HG03108 (cell line): ENCODE data around the gene GLCE.

Experiments used
- ATAC-seq: cut with Tn5 transposase; IDR thresholded peaks from one replicate; pipeline ENCODE4 v1.9.1; 2021; ENCODE audit warnings: moderate library complexity; ENCODE audit not compliant: unreplicated experiment

GLCE gene

GRCh38 chr15:69316291-69316690 lies 155.9 kb downstream of the GLCE start:
- no peak for ATAC-seq

DNA sequence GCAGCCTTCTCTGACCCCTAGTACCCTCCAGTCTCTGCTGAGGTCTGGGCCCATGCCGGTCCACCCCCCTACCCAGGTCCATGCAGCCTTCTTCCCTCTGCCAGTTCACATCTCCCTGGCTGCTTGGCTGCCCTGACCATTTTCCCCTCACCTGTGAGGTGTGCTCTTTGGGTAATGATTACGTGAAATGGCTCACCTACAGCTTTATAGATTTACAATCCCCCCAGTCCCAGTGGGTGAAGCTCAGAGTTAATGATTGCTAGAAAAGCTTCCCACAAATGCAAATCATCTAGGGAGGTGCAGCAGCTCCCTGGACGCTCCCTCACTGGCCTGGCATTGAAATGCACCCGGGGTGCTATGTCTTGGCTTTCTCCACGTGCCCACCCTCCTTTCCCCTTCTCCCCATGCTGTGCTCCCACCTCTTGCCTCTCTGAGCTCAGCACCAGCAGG lies 157.0 kb downstream of the GLCE start:
- ATAC-seq: no peak

GRCh38 chr15:69318033-69318432 lies 157.6 kb downstream of the GLCE start:
- no peak for ATAC-seq

DNA sequence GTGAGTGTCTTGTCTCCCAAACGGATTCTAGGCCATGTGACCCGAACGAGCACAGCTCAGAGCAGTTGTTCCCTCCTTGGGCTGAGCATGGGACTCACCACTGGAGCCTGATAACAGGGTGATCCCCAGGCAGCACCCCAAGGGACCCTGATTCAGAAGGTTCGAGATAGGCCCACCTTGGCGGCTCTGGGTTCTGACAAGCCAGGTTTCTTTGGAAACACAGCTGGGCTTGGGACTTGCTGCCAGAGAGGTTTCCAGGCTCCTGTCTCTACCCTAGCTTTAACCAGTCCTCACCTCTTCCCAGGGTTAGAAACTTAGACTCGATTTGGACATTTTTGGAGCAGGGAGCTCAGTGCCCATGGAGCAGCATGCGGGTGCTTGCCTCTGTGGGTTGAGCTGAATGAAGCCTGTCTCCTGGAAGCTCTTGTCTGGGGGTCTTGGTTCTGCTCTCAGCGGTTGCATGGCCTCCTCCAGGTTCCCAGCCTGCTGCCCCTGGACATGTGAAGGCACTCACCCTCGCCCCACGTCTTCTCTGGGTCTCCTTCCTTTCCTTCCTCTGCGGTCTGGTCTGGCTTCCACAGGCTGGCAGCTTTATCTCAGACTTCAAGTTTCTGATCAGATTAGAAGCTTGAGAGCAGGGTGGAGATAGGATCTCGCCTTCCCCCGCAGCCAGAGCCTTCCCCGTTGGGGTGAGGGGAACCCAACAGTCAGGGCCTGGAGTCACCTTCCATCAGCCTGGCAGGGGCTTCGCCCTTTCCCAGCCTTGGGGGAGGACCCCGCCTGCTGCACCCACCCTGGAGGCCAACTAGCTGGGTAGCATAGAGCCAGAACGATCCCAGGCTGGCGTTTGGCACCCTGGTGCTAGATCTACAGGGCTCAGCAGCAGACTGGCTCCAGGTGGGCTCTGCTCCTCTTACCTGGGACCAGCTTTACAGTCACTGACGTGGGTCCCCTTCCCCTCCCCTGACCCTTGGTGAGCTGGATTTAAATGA lies 159.2 kb downstream of the GLCE start:
- no peak for ATAC-seq

DNA sequence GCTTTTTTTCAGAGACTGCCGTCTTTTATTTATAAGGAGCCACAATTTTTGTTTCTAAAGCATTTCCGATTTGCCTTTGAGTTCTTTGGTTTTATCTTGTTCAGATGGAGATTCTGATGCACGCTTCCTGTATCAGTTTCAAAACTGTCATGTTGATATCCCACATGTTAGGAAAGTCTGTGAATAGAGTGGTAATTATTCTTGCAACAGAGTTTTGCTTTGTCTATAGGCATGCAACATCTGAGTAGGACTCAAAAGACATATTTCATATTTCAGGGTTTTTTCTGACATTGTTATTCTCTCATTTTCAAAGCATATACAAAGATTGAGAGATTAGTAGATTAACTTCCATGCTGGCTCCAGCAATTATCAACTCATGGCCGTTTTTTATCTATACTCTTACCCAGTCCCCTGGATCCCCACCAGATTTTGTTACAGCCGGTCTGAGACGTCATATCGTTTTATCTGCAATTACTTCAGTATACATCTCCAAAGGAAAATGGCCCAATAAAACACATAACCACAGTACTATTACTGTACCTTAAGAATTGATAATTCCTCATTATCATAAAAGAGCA lies 160.6 kb downstream of the GLCE start:
- ATAC-seq: no peak
